HEK293 (cell line): ENCODE results near the gene TBC1D22A.

ENCODE experiments used
- CTCF ChIA-PET: fragments of 350-600 bp; formaldehyde crosslinking; extraction: SDS; loops from one replicate; lab custom pipeline; 2021; ENCODE audit warnings: antibody characterized with exemption; lab: Yijun Ruan, JAX
- POLR2A ChIA-PET: fragments of 300-600 bp; formaldehyde crosslinking; extraction: SDS; loops from one replicate; lab custom pipeline; 2020; ENCODE audit warnings: antibody characterized with exemption, inconsistent platforms; lab: Yijun Ruan, JAX
- H3K27ac ChIP-seq: fragments of 200-500 bp; sonication (Bioruptor generic); 2 replicates; pipeline ENCODE4 v1.5.1; 2014; ENCODE audit warnings: low read depth, low read length, control low read depth, inconsistent platforms; ENCODE audit errors: extremely low read depth
- H3K36me3 ChIP-seq, 2 experiments: fragments of 200-500 bp in 1 of 2; sonication (Bioruptor generic) in 1 of 2; 1 replicate in 1 of 2; 2 replicates in 1 of 2; pipeline ENCODE4 v1.5.1; 2014 to 2017; ENCODE audit warnings: inconsistent platforms in 2 of 2, low read length in 2 of 2; ENCODE audit not compliant: control insufficient read depth in 2 of 2, insufficient read depth in 1 of 2
- H3K4me1 ChIP-seq: fragments of 200-500 bp; sonication (Bioruptor generic); 2 replicates; pipeline ENCODE4 v1.5.1; 2014; ENCODE audit warnings: mild to moderate bottlenecking, low read length, inconsistent platforms; ENCODE audit not compliant: control insufficient read depth, insufficient read depth
- H3K4me3 ChIP-seq: 2 replicates; pipeline ENCODE4 v1.5.1; 2011; ENCODE audit warnings: low read depth, mild to moderate bottlenecking, control low read depth, low read length, moderate library complexity
- H3K9me3 ChIP-seq: fragments of 200-500 bp; sonication (Bioruptor generic); 2 replicates; pipeline ENCODE4 v1.5.1; 2014; ENCODE audit warnings: low read depth, low read length, inconsistent platforms; ENCODE audit not compliant: control insufficient read depth, insufficient read depth
- CTCF ChIP-seq: fragments of 450-650 bp; formaldehyde crosslinking; IDR thresholded peaks from 2 replicates; pipeline ENCODE4 v1.5.1; 2016; ENCODE audit warnings: missing biosample characterization, missing genetic modification characterization
- ELK4 ChIP-seq: IDR thresholded peaks from 2 replicates; pipeline ENCODE4 v1.6.1; 2011; ENCODE audit warnings: mild to moderate bottlenecking, low read depth, low read length, borderline replicate concordance
- FEZF1 ChIP-seq: fragments of 450-650 bp; formaldehyde crosslinking; IDR thresholded peaks from 2 replicates; pipeline ENCODE4 v1.5.1; 2016; ENCODE audit warnings: missing biosample characterization, missing genetic modification characterization
- GLIS1 ChIP-seq: fragments of 450-650 bp; formaldehyde crosslinking; IDR thresholded peaks from 2 replicates; pipeline ENCODE4 v1.5.1; 2016; ENCODE audit warnings: missing biosample characterization, missing genetic modification characterization
- GLIS2 ChIP-seq: fragments of 450-650 bp; formaldehyde crosslinking; IDR thresholded peaks from 2 replicates; pipeline ENCODE4 v1.5.1; 2016; ENCODE audit warnings: missing biosample characterization, missing genetic modification characterization
- HOXD13 ChIP-seq: sonication (generic); formaldehyde crosslinking; IDR thresholded peaks from 2 replicates; pipeline ENCODE4 v1.8.0; 2022; ENCODE audit warnings: missing genetic modification reagents, borderline replicate concordance
- MEIS1 ChIP-seq: sonication (generic); formaldehyde crosslinking; IDR thresholded peaks from 2 replicates; pipeline ENCODE4 v1.8.1; 2022; ENCODE audit warnings: missing genetic modification reagents, mild to moderate bottlenecking, borderline replicate concordance
- OSR2 ChIP-seq: fragments of 450-650 bp; formaldehyde crosslinking; IDR thresholded peaks from 2 replicates; pipeline ENCODE4 v1.5.1; 2016; ENCODE audit warnings: missing biosample characterization, missing genetic modification characterization
- PBX3 ChIP-seq: sonication (generic); formaldehyde crosslinking; IDR thresholded peaks from 2 replicates; pipeline ENCODE4 v1.8.1; 2022; ENCODE audit warnings: mild to moderate bottlenecking, moderate library complexity, missing genetic modification reagents
- WT1 ChIP-seq: fragments of 450-650 bp; formaldehyde crosslinking; IDR thresholded peaks from 2 replicates; pipeline ENCODE4 v1.5.1; 2016; ENCODE audit warnings: missing biosample characterization, missing genetic modification characterization
- ZNF18 ChIP-seq: fragments of 450-650 bp; formaldehyde crosslinking; IDR thresholded peaks from 2 replicates; pipeline ENCODE4 v1.5.1; 2016; ENCODE audit warnings: missing biosample characterization, missing genetic modification characterization
- ZNF211 ChIP-seq: fragments of 450-650 bp; formaldehyde crosslinking; IDR thresholded peaks from 2 replicates; pipeline ENCODE4 v1.5.1; 2016; ENCODE audit warnings: low read depth, missing biosample characterization, missing genetic modification characterization
- ZNF23 ChIP-seq: fragments of 450-650 bp; formaldehyde crosslinking; IDR thresholded peaks from 2 replicates; pipeline ENCODE4 v1.5.1; 2016; ENCODE audit warnings: missing biosample characterization, missing genetic modification characterization, borderline replicate concordance
- ZNF266 ChIP-seq: fragments of 450-650 bp; formaldehyde crosslinking; IDR thresholded peaks from 2 replicates; pipeline ENCODE4 v1.5.1; 2016; ENCODE audit warnings: missing biosample characterization, missing genetic modification characterization, low read depth
- ZNF341 ChIP-seq: fragments of 450-650 bp; formaldehyde crosslinking; IDR thresholded peaks from 2 replicates; pipeline ENCODE4; 2016; ENCODE audit warnings: low read depth, missing biosample characterization, missing genetic modification characterization
- ZNF362 ChIP-seq: fragments of 450-650 bp; formaldehyde crosslinking; IDR thresholded peaks from 2 replicates; pipeline ENCODE4 v1.5.1; 2016; ENCODE audit warnings: missing biosample characterization, missing genetic modification characterization
- ZNF433 ChIP-seq: fragments of 450-650 bp; formaldehyde crosslinking; IDR thresholded peaks from 2 replicates; pipeline ENCODE4 v1.5.1; 2016; ENCODE audit warnings: missing biosample characterization, missing genetic modification characterization, low read depth
- ZNF792 ChIP-seq: fragments of 450-650 bp; formaldehyde crosslinking; IDR thresholded peaks from 2 replicates; pipeline ENCODE4 v1.5.1; 2016; ENCODE audit warnings: missing biosample characterization, missing genetic modification characterization

Gene TBC1D22A

GRCh38 chr22:47102648-47103047 lies 340.2 kb downstream of the TBC1D22A start (continued):
- TF ChIP-seq PBX3 (CRISPR knock-in tag), result no peak
- no peak for TF ChIP-seq OSR2 (tag by site-specific recombination)
- TF ChIP-seq ZNF23 (tag by site-specific recombination), result no peak

- Histone ChIP-seq H3K4me3 (no peak overlapping the region), H3K4me1 (no peaks in the 10 kb centered on the region), H3K9me3 (no peaks in the 10 kb centered on the region), H3K27ac (no peak overlapping the region), H3K36me3 (no peaks in the 10 kb centered on the region)
- CTCF ChIA-PET, result interaction anchor here (0.6 to 0.8 kb wide), 3 partner anchors 302 to 1387 kb away, joined by 3 to 4 read pairs (median 3); no protein-coding TSS in a partner anchor
- POLR2A ChIA-PET, result interaction anchor here (0.6 to 1.5 kb wide), 2 partner anchors 13 to 614 kb away, joined by 3 read pairs; no protein-coding TSS in a partner anchor
- TF ChIP-seq GLIS2 (tag by site-specific recombination), result no peak
- no peak for TF ChIP-seq FEZF1 (tag by site-specific recombination)
- TF ChIP-seq MEIS1 (CRISPR knock-in tag), result no peak
- TF ChIP-seq GLIS1 (tag by site-specific recombination), result no peak
- no peak for TF ChIP-seq ZNF211 (tag by site-specific recombination)
- no peak for TF ChIP-seq WT1 (tag by site-specific recombination)
- no peak for TF ChIP-seq CTCF (tag by site-specific recombination)
- no peak for TF ChIP-seq ZNF792 (tag by site-specific recombination)
- no peak for TF ChIP-seq ZNF266
Observed at GRCh38 chr22:47105085-47105484, 342.6 kb downstream of the TBC1D22A start.

GRCh38 chr22:47106806-47107205 lies 344.4 kb downstream of the TBC1D22A start:
- CTCF ChIA-PET, result no interaction called here
- POLR2A ChIA-PET, result no interaction called here
- no peak for TF ChIP-seq HOXD13
- no peak for TF ChIP-seq ZNF433 (tag by site-specific recombination)
- TF ChIP-seq ELK4, result no peak
- TF ChIP-seq ZNF18 (tag by site-specific recombination), result no peak
- TF ChIP-seq ZNF362, result no peak
- TF ChIP-seq CTCF (tag by site-specific recombination), result no peak
- no peak for TF ChIP-seq ZNF341 (tag by site-specific recombination)
- no peaks in the 10 kb centered on the region for H3K4me1 ChIP-seq
- no peaks in the 10 kb centered on the region for H3K9me3 ChIP-seq
- no peaks in the 10 kb centered on the region for H3K36me3 ChIP-seq
- no peak overlapping the region for H3K27ac ChIP-seq
- no peak overlapping the region for H3K4me3 ChIP-seq
